Esophagus squamous epithelium (tissue), 5 donors: ENCODE results near the gene CADM4. TPM values are rescaled to one million over a fixed set of nuclear protein-coding genes. Genes with fewer than 3 reads are reported as not detected.
A peak's percentile ranks its signal among the peaks of the same experiment; 100 is the strongest.
"Not testable (repeated sequence)": the region's sequence is repeated elsewhere in the genome, so short reads cannot be mapped to it uniquely, and the experiment has no call there.

ENCODE experiments used
- DNase-seq: peaks from one replicate; lab custom pipeline; 2025; lab: John Stamatoyannopoulos, UW
- H3K27ac ChIP-seq, 4 donors: fragments of 200-600 bp; sonication (generic); one replicate each; pipeline ENCODE4 v1.5.1; 2016 to 2019; ENCODE audit warnings: mild to moderate bottlenecking in 1 of 4
- H3K27me3 ChIP-seq, 4 donors: fragments of 200-600 bp; sonication (generic); 1 replicate in 3 of 4; 2 replicates in 1 of 4; pipeline versions ENCODE4 v1.5.1 to v1.6.0; 2017 to 2021; ENCODE audit warnings: antibody characterized with exemption in 1 of 4
- H3K36me3 ChIP-seq, 3 donors: fragments of 200-600 bp; sonication (generic); one replicate each; pipeline ENCODE4 v1.5.1; 2016 to 2019
- H3K4me1 ChIP-seq, 3 donors: fragments of 200-600 bp; sonication (generic); one replicate each; pipeline ENCODE4 v1.5.1; 2017 to 2019
- H3K4me3 ChIP-seq, 4 donors: fragments of 200-600 bp; sonication (generic); 1 replicate in 3 of 4; 2 replicates in 1 of 4; pipeline ENCODE4 v1.5.1; 2016 to 2019; ENCODE audit warnings: mild to moderate bottlenecking in 2 of 4, moderate library complexity in 1 of 4
- H3K9me3 ChIP-seq, 3 donors: fragments of 200-600 bp; sonication (generic); one replicate each; pipeline ENCODE4 v1.5.1; 2016 to 2019
- POLR2A ChIP-seq, 4 donors: fragments of 450-650 bp; IDR thresholded peaks; one replicate each; pipeline ENCODE4 v1.6.1; 2017; ENCODE audit warnings: antibody characterized with exemption in 4 of 4, mild to moderate bottlenecking in 4 of 4, moderate library complexity in 3 of 4
- WGBS, 2 donors: methylation state at CpG; one replicate each; pipeline ENCODE4 v1.1.5; 2018; 5-methylcytosine and 5-hydroxymethylcytosine counted together
- intact Hi-C: fragments of 100-400 bp; cut with DNase I; formaldehyde crosslinking; loops from one replicate; pipeline ENCODE4 v1.15.0; 2022
- total RNA-seq, 4 donors: library from RNA; depleted of rRNA; stranded (reverse); fragments of >200 nt; gene quantifications; one replicate each; pipeline ENCODE4 v1.1.0, GENCODE V29; 2016
- TF ChIP-seq, protein P1 (sequence below), 6 experiments: fragments of 450-650 bp in 4 of 6; fragments of 200-600 bp in 2 of 6; sonication (generic) in 2 of 6; IDR thresholded peaks; one replicate each; pipeline ENCODE4 v1.5.1; 2016 to 2019; ENCODE audit warnings: antibody characterized with exemption in 6 of 6, mild to moderate bottlenecking in 4 of 6, moderate library complexity in 4 of 6
- donor health status: DM: yes; HTN: yes; CAD: no.

CADM4 gene
- total RNA-seq, 4 donors from 2014 or later, result 8.8 to 22.8 (median 10.5) TPM

DNA sequence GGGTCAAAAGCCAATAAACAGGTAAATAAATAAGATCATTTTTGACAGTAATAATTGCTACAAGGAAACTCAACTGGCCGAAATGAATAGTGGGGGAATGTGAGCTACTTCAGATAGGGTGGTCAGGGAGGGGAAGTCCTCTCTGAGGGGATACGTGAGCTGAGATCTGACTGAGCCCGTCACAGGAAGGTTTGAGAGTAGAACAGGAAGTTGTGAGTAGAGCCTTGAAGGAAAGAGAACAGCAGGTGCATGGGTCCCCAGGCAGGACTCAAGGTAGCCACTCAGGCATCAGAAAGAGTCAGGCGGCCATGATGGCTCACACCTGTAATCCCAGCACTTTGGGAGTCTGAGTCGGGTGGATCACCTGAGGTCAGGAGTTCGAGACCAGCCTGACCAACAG, 50.0 kb downstream of the CADM4 start:
- no peak for DNase-seq
- Histone ChIP-seq H3K9me3 (no peaks in the 10 kb centered on the region), H3K4me3 (no peak overlapping the region), H3K36me3 (peaks cover 13 to 78% (median 16%) of the 10 kb centered on the region in 3 donors), H3K27ac (no peak overlapping the region), H3K4me1 (peaks cover 6 to 19% (median 10%) of the 10 kb centered on the region in 3 donors), H3K27me3 (no peaks in the 10 kb centered on the region)
- WGBS, 2 donors, result 71 to 76% methylated on average over 6 of the region's 6 CpGs
- TF ChIP-seq, protein P1, sequence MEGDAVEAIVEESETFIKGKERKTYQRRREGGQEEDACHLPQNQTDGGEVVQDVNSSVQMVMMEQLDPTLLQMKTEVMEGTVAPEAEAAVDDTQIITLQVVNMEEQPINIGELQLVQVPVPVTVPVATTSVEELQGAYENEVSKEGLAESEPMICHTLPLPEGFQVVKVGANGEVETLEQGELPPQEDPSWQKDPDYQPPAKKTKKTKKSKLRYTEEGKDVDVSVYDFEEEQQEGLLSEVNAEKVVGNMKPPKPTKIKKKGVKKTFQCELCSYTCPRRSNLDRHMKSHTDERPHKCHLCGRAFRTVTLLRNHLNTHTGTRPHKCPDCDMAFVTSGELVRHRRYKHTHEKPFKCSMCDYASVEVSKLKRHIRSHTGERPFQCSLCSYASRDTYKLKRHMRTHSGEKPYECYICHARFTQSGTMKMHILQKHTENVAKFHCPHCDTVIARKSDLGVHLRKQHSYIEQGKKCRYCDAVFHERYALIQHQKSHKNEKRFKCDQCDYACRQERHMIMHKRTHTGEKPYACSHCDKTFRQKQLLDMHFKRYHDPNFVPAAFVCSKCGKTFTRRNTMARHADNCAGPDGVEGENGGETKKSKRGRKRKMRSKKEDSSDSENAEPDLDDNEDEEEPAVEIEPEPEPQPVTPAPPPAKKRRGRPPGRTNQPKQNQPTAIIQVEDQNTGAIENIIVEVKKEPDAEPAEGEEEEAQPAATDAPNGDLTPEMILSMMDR (IDR thresholded peaks at IDR 0.05), result no peak
- no peak for TF ChIP-seq POLR2A (IDR thresholded peaks at IDR 0.05)
- intact Hi-C loops, result loop anchor here (10.0 kb wide), 1 partner anchor 55 kb away; the partner anchor contains the start of gene ZNF575

DNA sequence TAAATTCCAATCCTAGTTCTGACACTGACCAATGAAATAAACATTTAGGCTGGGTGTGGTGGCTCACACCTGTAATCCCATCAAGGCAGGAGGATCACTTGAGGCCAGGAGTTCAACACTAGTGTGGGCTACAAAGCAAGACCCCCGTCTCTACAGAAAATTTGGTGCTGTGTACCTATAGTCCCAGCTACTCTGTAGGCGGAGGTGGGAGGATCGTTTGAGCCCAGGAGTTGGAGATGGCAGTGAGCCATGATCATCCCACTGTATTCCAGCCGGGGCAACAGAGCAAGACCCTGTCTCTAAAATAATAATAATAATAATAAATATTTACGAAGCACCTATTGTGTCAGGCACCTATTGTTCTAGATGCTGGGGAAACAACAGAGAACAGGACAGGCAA, 50.4 kb downstream of the CADM4 start:
- Histone ChIP-seq H3K27me3 (no peaks in the 10 kb centered on the region), H3K27ac (no peak overlapping the region), H3K9me3 (no peaks in the 10 kb centered on the region), H3K4me1 (peaks cover 2 to 15% (median 6%) of the 10 kb centered on the region in 3 donors), H3K36me3 (peaks cover 13 to 77% (median 16%) of the 10 kb centered on the region in 3 donors), H3K4me3 (no peak overlapping the region)
- WGBS, 2 donors, result 78 to 80% methylated on average over 5 of the region's 5 CpGs
- DNase-seq, result no peak
- TF ChIP-seq, protein P1 (IDR thresholded peaks at IDR 0.05), result no peak
- no peak for TF ChIP-seq POLR2A (IDR thresholded peaks at IDR 0.05)
- intact Hi-C loops, result no loop called here

DNA sequence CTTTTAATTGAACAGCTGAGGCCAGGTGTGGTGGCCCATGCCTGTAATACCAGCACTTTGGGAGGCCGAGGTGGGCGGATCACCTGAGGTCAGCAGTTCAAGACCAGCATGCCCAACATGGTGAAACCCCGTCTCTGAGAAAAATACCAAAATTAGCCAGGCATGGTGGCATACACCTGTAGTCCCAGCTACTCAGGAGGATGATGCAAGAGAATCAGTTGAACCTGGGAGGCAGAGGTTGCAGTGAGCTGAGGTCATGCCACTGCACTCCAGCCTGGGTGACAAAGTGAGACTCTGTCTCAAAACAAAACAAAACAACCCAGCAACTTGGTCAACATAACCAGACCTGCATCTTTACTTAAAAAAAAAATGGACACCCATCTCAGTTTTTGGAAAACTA, 52.6 kb downstream of the CADM4 start:
- H3K4me3 ChIP-seq, H3K27me3 ChIP-seq, intact Hi-C loops, H3K4me1 ChIP-seq, DNase-seq, H3K27ac ChIP-seq, H3K9me3 ChIP-seq: not testable (repeated sequence)
- WGBS, 2 donors, result 75 to 93% methylated on average over 3 of the region's 3 CpGs
- peaks cover 0 to 55% (median 4%) of the 10 kb centered on the region in 3 donors for H3K36me3 ChIP-seq

DNA sequence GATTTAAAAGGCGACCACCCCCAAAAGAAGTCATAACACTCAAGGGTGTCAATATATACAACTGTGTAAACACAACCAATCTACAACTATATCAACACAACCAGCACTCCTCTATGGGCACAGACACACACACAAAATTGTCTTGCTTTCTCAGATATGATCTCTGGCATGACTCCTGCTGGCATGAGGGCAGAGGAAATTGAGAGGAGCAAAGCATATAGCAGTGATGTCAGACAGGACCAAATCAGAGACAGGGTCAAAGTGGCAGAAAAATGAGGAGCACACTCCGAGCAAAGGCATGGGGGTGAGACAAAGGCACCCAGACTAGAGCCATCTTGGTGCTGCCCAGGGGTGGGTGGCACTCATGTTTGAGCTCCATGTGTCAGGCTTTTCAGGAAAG, 53.3 kb downstream of the CADM4 start:
- Histone ChIP-seq H3K4me1 (peaks cover 0 to 7% (median 3%) of the 10 kb centered on the region in 3 donors), H3K27ac (no peak overlapping the region), H3K9me3 (no peaks in the 10 kb centered on the region), H3K4me3 (no peak overlapping the region), H3K27me3 (no peaks in the 10 kb centered on the region), H3K36me3 (peaks cover 0 to 48% (median 4%) of the 10 kb centered on the region in 3 donors)
- intact Hi-C loops, result no loop called here
- TF ChIP-seq, protein P1 (IDR thresholded peaks at IDR 0.05), result no peak
- TF ChIP-seq POLR2A (IDR thresholded peaks at IDR 0.05), result no peak
- whole genome bisulfite sequencing, 2 donors, result 57 to 67% methylated on average over 2 of the region's 2 CpGs
- DNase-seq, result no peak

DNA sequence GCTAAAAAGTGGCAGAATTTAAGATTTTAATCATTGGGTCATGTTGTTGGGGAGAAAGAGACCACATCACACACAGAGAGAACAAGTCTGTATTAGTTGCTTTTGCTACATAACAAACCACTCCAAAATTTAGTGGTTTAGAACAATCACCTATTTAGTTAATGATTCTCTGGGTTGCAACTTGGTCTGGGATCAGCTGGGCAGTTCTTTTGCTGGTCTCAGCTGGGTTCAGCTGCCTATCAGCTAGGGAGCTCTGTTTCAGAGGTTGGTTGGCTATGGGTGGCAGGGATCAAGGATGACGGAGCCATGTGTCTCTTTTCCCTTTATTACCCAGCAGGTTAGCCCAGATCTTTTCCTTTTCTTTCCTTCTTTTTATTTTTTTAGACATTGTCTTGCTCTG, 55.2 kb downstream of the CADM4 start:
- Histone ChIP-seq H3K27ac (peak overlapping the region in 2 of 4 donors; percentile 3 to 7), H3K27me3 (no peaks in the 10 kb centered on the region), H3K36me3 (peaks cover 0 to 29% (median 4%) of the 10 kb centered on the region in 3 donors), H3K4me3 (no peak overlapping the region), H3K4me1 (peaks cover 5 to 26% (median 10%) of the 10 kb centered on the region in 3 donors), H3K9me3 (no peaks in the 10 kb centered on the region)
- intact Hi-C loops, result no loop called here
- DNase-seq, result no peak
- TF ChIP-seq POLR2A (IDR thresholded peaks at IDR 0.05), result no peak
- TF ChIP-seq, protein P1 (IDR thresholded peaks at IDR 0.05), result no peak
- 92 to 100% methylated on average over 1 of the region's 1 CpG for WGBS, 2 donors

DNA sequence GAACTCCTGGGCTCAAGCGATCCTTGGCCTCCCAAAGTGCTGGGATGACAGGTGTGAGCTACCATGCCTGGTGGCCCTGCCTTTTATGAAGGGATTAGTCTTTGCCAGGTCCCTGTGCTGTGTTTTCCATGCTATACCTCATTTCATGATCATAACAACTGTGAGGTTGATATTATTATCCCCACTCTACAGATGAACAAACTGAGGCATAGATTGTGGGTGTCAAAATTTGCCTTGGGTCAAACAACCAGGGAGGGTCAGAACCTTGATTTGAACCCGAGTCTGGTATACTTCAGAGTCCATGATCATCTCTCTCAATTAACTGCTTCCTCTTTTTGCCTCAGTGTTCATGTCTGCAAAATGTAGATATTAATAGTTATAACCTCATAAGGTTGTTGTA, 57.2 kb downstream of the CADM4 start:
- WGBS, 2 donors, result 85 to 86% methylated on average over 2 of the region's 2 CpGs

More for the DNA sequence above, 57.2 kb downstream of the CADM4 start:
- H3K27ac ChIP-seq, result no peak overlapping the region
- no peak for DNase-seq
- no peak overlapping the region for H3K4me3 ChIP-seq
- peaks cover 0 to 21% (median 4%) of the 10 kb centered on the region in 3 donors for H3K36me3 ChIP-seq
- no peaks in the 10 kb centered on the region for H3K27me3 ChIP-seq
- no peaks in the 10 kb centered on the region for H3K9me3 ChIP-seq
- TF ChIP-seq POLR2A (IDR thresholded peaks at IDR 0.05), result no peak
- TF ChIP-seq, protein P1 (IDR thresholded peaks at IDR 0.05), result no peak
- intact Hi-C loops, result no loop called here
- peaks cover 5 to 28% (median 10%) of the 10 kb centered on the region in 3 donors for H3K4me1 ChIP-seq
